Vagina (tissue), 2 donors: ENCODE measurements around the gene SYDE2. TPM values are rescaled to one million over a fixed set of nuclear protein-coding genes. Genes with fewer than 3 reads are reported as not detected.
"Not testable (repeated sequence)": the region's sequence is repeated elsewhere in the genome, so short reads cannot be mapped to it uniquely, and the experiment has no call there.

Experiments
- DNase-seq, 2 donors: peaks; one replicate each; pipeline ENCODE4 v3.0.0-alpha.2; 2017; ENCODE audit errors: extremely low spot score in 2 of 2
- H3K27ac ChIP-seq: fragments of 200-600 bp; sonication (generic); one replicate; pipeline ENCODE4 v1.5.1; 2019
- H3K27me3 ChIP-seq: fragments of 200-600 bp; sonication (generic); one replicate; pipeline ENCODE4 v1.5.1; 2019
- H3K36me3 ChIP-seq, 2 donors: fragments of 200-600 bp; sonication (generic); one replicate each; pipeline ENCODE4 v1.5.1; 2017 to 2019
- H3K4me1 ChIP-seq: fragments of 200-600 bp; sonication (generic); one replicate; pipeline ENCODE4 v1.5.1; 2019
- H3K4me3 ChIP-seq, 2 donors: fragments of 200-600 bp; sonication (generic); 1 replicate in 1 of 2; 2 replicates in 1 of 2; pipeline ENCODE4 v1.5.1; 2016 to 2019
- H3K9me3 ChIP-seq: fragments of 200-600 bp; sonication (generic); one replicate; pipeline ENCODE4 v1.5.1; 2019
- POLR2A ChIP-seq, 2 donors: fragments of 450-650 bp; IDR thresholded peaks; one replicate each; pipeline ENCODE4 v1.6.1; 2017; ENCODE audit warnings: antibody characterized with exemption in 2 of 2, mild to moderate bottlenecking in 2 of 2, moderate library complexity in 2 of 2
- POLR2AphosphoS5 ChIP-seq, 2 donors: sonication (generic); formaldehyde crosslinking; IDR thresholded peaks; one replicate each; pipeline ENCODE4 v1.9.0; 2017; ENCODE audit warnings: antibody characterized with exemption in 2 of 2, mild to moderate bottlenecking in 2 of 2, low read depth in 1 of 2; ENCODE audit not compliant: insufficient read depth in 1 of 2
- intact Hi-C: fragments of 100-400 bp; cut with DNase I; formaldehyde crosslinking; loops from one replicate; pipeline ENCODE4 v1.15.1; 2023
- total RNA-seq: library from RNA; depleted of rRNA; stranded (reverse); fragments of >200 nt; gene quantifications from one replicate; pipeline ENCODE4 v1.2.3, GENCODE V29; 2016
- TF ChIP-seq, protein P1 (sequence below), 3 experiments: fragments of 450-650 bp in 2 of 3; fragments of 200-600 bp in 1 of 3; sonication (generic) in 1 of 3; IDR thresholded peaks; one replicate each; pipeline ENCODE4 v1.5.1; 2017 to 2019; ENCODE audit warnings: antibody characterized with exemption in 3 of 3, mild to moderate bottlenecking in 2 of 3, moderate library complexity in 2 of 3

The SYDE2 gene
- total RNA-seq, 1 donor from 2014 or later = 4.7 TPM

DNA sequence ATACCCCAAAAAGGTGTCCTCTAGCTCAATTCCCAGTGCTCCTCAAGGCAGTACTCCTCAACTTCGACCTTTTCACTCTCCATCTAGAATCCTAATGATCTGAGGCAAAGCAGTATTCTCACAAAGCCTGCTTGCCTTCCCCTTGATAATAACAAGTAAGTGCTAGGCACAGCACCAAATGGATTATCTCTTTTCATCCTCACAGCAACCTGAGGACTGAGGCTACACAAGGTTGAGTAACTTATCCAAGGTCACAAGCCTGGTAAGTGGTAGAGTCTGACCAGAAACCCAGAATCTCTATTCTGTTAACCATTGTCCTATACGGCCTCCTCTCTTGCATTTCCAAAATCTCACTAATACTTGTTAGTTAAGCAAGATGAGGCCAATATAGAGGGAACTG lies 5.1 kb downstream of the SYDE2 start:
- Histone ChIP-seq H3K36me3 (no peaks in the 10 kb centered on the region), H3K4me1 (peaks cover 43% of the 10 kb centered on the region), H3K9me3 (no peaks in the 10 kb centered on the region), H3K27me3 (no peaks in the 10 kb centered on the region), H3K27ac (no peak overlapping the region), H3K4me3 (no peak overlapping the region)
- DNase-seq = no peak
- intact Hi-C loops = no loop called here
- TF ChIP-seq POLR2AphosphoS5 (IDR thresholded peaks at IDR 0.05; ENCODE audit: insufficient read depth in 1 of 2, low read depth in 1 of 2) (no peak), POLR2A (IDR thresholded peaks at IDR 0.05) (no peak)
- TF ChIP-seq, protein P1, sequence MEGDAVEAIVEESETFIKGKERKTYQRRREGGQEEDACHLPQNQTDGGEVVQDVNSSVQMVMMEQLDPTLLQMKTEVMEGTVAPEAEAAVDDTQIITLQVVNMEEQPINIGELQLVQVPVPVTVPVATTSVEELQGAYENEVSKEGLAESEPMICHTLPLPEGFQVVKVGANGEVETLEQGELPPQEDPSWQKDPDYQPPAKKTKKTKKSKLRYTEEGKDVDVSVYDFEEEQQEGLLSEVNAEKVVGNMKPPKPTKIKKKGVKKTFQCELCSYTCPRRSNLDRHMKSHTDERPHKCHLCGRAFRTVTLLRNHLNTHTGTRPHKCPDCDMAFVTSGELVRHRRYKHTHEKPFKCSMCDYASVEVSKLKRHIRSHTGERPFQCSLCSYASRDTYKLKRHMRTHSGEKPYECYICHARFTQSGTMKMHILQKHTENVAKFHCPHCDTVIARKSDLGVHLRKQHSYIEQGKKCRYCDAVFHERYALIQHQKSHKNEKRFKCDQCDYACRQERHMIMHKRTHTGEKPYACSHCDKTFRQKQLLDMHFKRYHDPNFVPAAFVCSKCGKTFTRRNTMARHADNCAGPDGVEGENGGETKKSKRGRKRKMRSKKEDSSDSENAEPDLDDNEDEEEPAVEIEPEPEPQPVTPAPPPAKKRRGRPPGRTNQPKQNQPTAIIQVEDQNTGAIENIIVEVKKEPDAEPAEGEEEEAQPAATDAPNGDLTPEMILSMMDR (IDR thresholded peaks at IDR 0.05) = no peak

DNA sequence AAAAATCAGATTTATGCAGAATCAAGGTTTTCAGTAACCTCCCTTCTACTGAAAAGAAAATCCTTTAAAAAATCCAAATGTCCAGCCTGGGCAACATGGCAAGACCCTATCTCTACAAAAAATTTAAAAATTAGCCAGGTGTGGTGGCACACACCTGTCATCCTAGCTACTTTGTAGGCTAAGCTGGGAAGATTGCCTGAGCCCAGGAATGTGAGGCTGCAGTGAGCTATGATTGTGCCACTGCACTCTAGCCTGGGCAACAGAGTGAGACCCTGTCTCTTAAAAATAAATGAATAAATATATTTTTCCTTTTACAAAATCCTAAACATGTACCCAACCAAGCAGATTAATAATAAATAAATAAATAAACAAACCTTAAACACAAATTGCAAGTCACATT lies 8.7 kb downstream of the SYDE2 start:
- H3K9me3 ChIP-seq, H3K4me3 ChIP-seq, DNase-seq, H3K27ac ChIP-seq, H3K36me3 ChIP-seq, H3K27me3 ChIP-seq, intact Hi-C loops: not testable (repeated sequence)
- peaks cover 16% of the 10 kb centered on the region for H3K4me1 ChIP-seq

DNA sequence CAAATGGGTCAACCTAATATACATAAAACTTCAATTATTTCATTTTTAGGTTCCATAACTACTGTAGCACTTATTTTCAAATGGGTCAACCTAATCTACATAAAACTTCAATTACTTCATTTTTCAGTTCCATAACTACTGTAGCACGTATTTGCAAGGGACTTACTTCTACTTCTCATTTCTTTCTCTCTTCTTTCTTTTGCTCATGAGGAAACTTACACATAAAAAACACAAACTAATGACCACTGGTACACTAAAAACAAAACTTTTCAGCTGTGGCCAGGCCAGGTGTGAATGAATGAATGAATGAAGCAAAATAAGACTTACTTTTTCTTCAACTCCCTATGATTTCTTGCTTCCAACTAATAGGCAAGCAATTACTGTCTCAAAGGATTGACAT lies 11.7 kb downstream of the SYDE2 start:
- no peak for DNase-seq
- Histone ChIP-seq H3K9me3 (no peaks in the 10 kb centered on the region), H3K27me3 (no peaks in the 10 kb centered on the region), H3K36me3 (peaks cover 0 to 5% of the 10 kb centered on the region in 2 donors), H3K4me3 (no peak overlapping the region), H3K4me1 (no peaks in the 10 kb centered on the region), H3K27ac (no peak overlapping the region)
- intact Hi-C loops = no loop called here
- no peak for TF ChIP-seq POLR2AphosphoS5 (IDR thresholded peaks at IDR 0.05; ENCODE audit: insufficient read depth in 1 of 2, low read depth in 1 of 2)
- TF ChIP-seq POLR2A (IDR thresholded peaks at IDR 0.05) = no peak
- TF ChIP-seq, protein P1 (IDR thresholded peaks at IDR 0.05) = no peak

DNA sequence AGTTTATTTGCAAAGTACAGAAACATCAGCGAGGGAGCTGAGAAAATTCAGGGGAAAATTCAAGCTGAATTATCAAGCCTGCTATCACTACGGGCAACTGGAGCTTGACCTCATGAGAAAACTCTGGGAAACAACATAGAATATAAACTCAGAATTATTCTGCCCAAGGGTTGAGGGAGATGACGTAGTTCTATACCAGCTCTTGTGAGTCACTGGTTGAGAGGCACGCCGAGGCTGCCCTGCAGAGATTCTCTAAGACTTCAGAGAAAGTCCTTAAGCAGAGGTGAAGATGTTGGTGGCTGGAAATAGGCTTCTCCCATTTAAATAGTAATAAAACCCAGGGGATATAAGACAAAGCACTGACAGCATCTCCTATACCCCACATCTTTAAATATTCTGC lies 12.3 kb downstream of the SYDE2 start:
- no peak for DNase-seq
- Histone ChIP-seq H3K27me3 (no peaks in the 10 kb centered on the region), H3K4me1 (no peaks in the 10 kb centered on the region), H3K36me3 (peaks cover 0 to 5% of the 10 kb centered on the region in 2 donors), H3K9me3 (no peaks in the 10 kb centered on the region), H3K4me3 (no peak overlapping the region), H3K27ac (no peak overlapping the region)
- intact Hi-C loops = no loop called here
- TF ChIP-seq, protein P1 (IDR thresholded peaks at IDR 0.05) = no peak
- TF ChIP-seq POLR2AphosphoS5 (IDR thresholded peaks at IDR 0.05; ENCODE audit: insufficient read depth in 1 of 2, low read depth in 1 of 2) = no peak
- TF ChIP-seq POLR2A (IDR thresholded peaks at IDR 0.05) = no peak

DNA sequence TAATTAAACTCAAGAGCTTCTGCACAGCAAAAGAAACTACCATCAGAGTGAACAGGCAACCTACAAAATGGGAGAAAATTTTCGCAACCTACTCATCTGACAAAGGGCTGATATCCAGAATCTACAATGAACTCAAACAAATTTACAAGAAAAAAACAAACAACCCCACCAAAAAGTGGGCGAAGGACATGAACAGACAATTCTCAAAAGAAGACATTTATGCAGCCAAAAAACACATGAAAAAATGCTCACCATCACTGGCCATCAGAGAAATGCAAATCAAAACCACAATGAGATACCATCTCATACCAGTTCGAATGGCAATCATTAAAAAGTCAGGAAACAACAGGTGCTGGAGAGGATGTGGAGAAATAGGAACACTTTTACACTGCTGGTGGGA lies 13.8 kb downstream of the SYDE2 start:
- intact Hi-C loops, H3K9me3 ChIP-seq, DNase-seq, H3K27ac ChIP-seq, H3K4me3 ChIP-seq, H3K4me1 ChIP-seq, H3K27me3 ChIP-seq, H3K36me3 ChIP-seq: not testable (repeated sequence)

DNA sequence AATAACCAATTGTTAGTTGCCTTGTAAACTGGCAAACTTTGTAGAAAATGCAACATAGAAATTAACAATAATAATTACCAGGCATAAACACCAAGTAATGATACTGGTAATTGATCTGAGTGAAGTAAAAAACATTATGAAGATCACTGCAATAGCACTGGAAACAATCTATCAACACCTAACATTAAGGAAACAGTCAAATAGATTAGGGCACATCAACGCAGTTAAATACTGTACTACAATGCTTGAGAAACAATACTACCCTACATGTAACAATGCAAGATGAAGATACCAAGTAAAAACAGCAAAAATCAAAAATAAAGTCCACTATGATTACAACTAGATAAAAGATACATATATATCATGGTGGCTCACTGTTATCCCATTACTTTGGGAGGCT lies 16.6 kb downstream of the SYDE2 start:
- DNase-seq = no peak
- no peaks in the 10 kb centered on the region for H3K27me3 ChIP-seq
- H3K9me3 ChIP-seq = no peaks in the 10 kb centered on the region
- H3K27ac ChIP-seq = no peak overlapping the region
- H3K4me1 ChIP-seq = no peaks in the 10 kb centered on the region
- H3K36me3 ChIP-seq = no peaks in the 10 kb centered on the region
- TF ChIP-seq POLR2AphosphoS5 (IDR thresholded peaks at IDR 0.05; ENCODE audit: insufficient read depth in 1 of 2, low read depth in 1 of 2) = no peak
- TF ChIP-seq POLR2A (IDR thresholded peaks at IDR 0.05) = no peak
- TF ChIP-seq, protein P1 (IDR thresholded peaks at IDR 0.05) = no peak
- intact Hi-C loops = no loop called here
- no peak overlapping the region for H3K4me3 ChIP-seq
